Choroid plexus epithelial cell (primary cell): Measurements from ENCODE around the gene PAX6.

Source experiments
- DNase-seq: peaks from one replicate; pipeline ENCODE4 v3.0.0-alpha.2; 2010; ENCODE audit warnings: low read depth
- H3K4me3 ChIP-seq: 2 replicates; pipeline ENCODE4 v1.5.1; 2011; ENCODE audit warnings: low read depth, mild to moderate bottlenecking, control low read depth, low read length, moderate library complexity
- TF ChIP-seq, protein P1 (sequence below): conservative IDR thresholded peaks from 2 replicates; pipeline ENCODE4 v1.5.1; 2011; ENCODE audit warnings: low read depth, mild to moderate bottlenecking, control low read depth, inconsistent platforms, low read length, moderate library complexity

PAX6 gene

GRCh38 chr11:31796499-31797189, 14.5 kb downstream of the PAX6 start:
- no peak overlapping the region for H3K4me3 ChIP-seq
- TF ChIP-seq, protein P1, sequence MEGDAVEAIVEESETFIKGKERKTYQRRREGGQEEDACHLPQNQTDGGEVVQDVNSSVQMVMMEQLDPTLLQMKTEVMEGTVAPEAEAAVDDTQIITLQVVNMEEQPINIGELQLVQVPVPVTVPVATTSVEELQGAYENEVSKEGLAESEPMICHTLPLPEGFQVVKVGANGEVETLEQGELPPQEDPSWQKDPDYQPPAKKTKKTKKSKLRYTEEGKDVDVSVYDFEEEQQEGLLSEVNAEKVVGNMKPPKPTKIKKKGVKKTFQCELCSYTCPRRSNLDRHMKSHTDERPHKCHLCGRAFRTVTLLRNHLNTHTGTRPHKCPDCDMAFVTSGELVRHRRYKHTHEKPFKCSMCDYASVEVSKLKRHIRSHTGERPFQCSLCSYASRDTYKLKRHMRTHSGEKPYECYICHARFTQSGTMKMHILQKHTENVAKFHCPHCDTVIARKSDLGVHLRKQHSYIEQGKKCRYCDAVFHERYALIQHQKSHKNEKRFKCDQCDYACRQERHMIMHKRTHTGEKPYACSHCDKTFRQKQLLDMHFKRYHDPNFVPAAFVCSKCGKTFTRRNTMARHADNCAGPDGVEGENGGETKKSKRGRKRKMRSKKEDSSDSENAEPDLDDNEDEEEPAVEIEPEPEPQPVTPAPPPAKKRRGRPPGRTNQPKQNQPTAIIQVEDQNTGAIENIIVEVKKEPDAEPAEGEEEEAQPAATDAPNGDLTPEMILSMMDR = no peak
- no peak for DNase-seq

- DNase-seq = no peak
- no peak overlapping the region for H3K4me3 ChIP-seq
- TF ChIP-seq, protein P1 = no peak
Measured at GRCh38 chr11:31795706-31796498, 15.2 kb downstream of the PAX6 start.

DNA sequence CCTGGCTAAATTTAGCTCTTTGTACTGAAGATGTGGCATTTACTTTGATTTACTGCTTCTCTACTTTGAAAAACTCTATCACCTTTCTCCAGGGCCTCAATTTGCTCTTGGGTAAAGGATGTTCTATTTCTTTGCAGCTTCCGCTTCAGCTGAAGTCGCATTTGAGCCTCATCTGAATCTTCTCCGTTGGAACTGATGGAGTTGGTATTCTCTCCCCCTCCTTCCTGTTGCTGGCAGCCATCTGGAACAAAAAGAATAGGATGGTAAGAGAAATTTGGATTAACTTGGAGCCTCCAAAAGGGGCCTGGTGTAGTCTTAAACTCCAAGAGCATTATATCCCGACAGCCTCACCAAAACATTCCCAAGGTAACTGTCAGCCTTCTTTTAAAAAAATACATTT, 16.6 kb downstream of the PAX6 start:
- no peak for DNase-seq
- TF ChIP-seq, protein P1 = no peak
- H3K4me3 ChIP-seq = no peak overlapping the region

DNA sequence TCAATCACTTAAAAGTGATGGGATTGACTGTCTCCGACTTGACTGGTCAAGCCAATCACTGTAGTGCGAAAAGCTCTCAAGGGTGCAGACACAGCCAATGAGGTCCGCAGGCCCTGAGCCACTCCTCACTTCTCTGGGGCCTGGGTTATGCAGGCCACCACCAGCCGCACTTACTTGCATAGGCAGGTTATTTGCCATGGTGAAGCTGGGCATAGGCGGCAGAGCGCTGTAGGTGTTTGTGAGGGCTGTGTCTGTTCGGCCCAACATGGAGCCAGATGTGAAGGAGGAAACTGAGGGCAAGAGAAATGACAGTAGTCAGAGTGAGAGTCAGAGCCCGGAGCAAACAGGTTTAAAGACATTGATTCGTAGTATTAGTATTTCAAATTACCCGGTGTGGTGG, 17.9 kb downstream of the PAX6 start:
- no peak for DNase-seq
- TF ChIP-seq, protein P1 = no peak
- H3K4me3 ChIP-seq = no peak overlapping the region

DNA sequence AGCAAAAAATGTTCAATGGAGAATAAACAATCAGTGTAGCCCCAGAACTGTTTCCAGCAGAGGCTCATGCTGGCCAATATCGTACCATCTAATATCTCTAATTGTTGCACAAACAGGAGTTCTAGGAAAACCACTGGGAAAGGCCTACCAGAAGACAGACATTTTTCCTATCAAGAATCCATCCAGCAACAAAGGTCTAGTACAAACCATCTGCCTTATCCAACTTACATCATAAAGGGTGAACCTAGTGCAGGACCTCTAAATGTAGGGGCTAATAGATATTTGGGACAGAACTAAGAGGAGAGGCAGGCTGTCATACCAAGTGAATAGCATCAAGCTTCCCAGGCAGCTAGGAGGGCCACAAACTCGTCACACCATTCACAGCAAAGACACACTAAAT, 18.7 kb downstream of the PAX6 start:
- no peak for DNase-seq
- no peak overlapping the region for H3K4me3 ChIP-seq
- TF ChIP-seq, protein P1 = no peak

- TF ChIP-seq, protein P1 = no peak
- no peak overlapping the region for H3K4me3 ChIP-seq
- DNase-seq = no peak
Measured at GRCh38 chr11:31792036-31792435, 19.1 kb downstream of the PAX6 start.
